Measurements from ENCODE around the gene CSMD2.

- TF ChIP-seq ZNF274 (IDR thresholded peaks at IDR 0.05; ENCODE audit: low read depth, low read length) (no peak), SUZ12 (IDR thresholded peaks at IDR 0.05; ENCODE audit: extremely low read depth, insufficient read depth, insufficient read length) (no peak), YY1 (IDR thresholded peaks at IDR 0.05; ENCODE audit: insufficient read depth, insufficient read length) (no peak)
Measured at GRCh38 chr1:33635336-33636012, 529.6 kb downstream of the CSMD2 start.

All from NT2/D1 (cell line).